ENCODE data around the gene NSMCE4A.
"Not testable (repeated sequence)": the region's sequence is repeated elsewhere in the genome, so short reads cannot be mapped to it uniquely, and the experiment has no call there.

The NSMCE4A gene

GRCh38 chr10:121974535-121975294 lies at the start of gene NSMCE4A:
Gene NSMCE4A (minus strand): TSS chr10:121975217. CDS start chr10:121975165, 52 bp downstream.
- DNase-seq = peak; percentile 13 to 85

GRCh38 chr10:122023257-122023656 lies 48.2 kb upstream of the NSMCE4A start:
- not testable (repeated sequence) for DNase-seq

GRCh38 chr10:122022276-122022675 lies 47.3 kb upstream of the NSMCE4A start:
- no peak for DNase-seq

GRCh38 chr10:122021828-122022227 lies 46.8 kb upstream of the NSMCE4A start:
- no peak for DNase-seq

GRCh38 chr10:122021379-122021778 lies 46.4 kb upstream of the NSMCE4A start:
- DNase-seq = no peak

GRCh38 chr10:122020226-122020625 lies 45.2 kb upstream of the NSMCE4A start:
- DNase-seq = no peak

- peak; percentile 15 to 62 for DNase-seq
Measured at GRCh38 chr10:122019414-122019975, 44.5 kb upstream of the NSMCE4A start.

GRCh38 chr10:122018951-122019413 lies 44.0 kb upstream of the NSMCE4A start:
- peak in 1 of 2 experiments; percentile 62 for DNase-seq

GRCh38 chr10:122018491-122018890 lies 43.5 kb upstream of the NSMCE4A start:
- DNase-seq = peak; percentile 13 to 35

- DNase-seq = not testable (repeated sequence)
Measured at GRCh38 chr10:122017926-122018325, 42.9 kb upstream of the NSMCE4A start.

- no peak for DNase-seq
Measured at GRCh38 chr10:122014652-122015248, 39.7 kb upstream of the NSMCE4A start.

GRCh38 chr10:122013311-122013780 lies 38.3 kb upstream of the NSMCE4A start:
- no peak for DNase-seq

GRCh38 chr10:122012731-122013130 lies 37.7 kb upstream of the NSMCE4A start:
- no peak for DNase-seq

GRCh38 chr10:122010405-122011050 lies 35.5 kb upstream of the NSMCE4A start:
- DNase-seq = no peak

GRCh38 chr10:122007415-122007814 lies 32.4 kb upstream of the NSMCE4A start:
- DNase-seq = no peak

GRCh38 chr10:122001698-122002097 lies 26.7 kb upstream of the NSMCE4A start:
- no peak for DNase-seq

- no peak for DNase-seq
Measured at GRCh38 chr10:121999301-121999700, 24.3 kb upstream of the NSMCE4A start.

- DNase-seq = no peak
Measured at GRCh38 chr10:121998462-121998861, 23.4 kb upstream of the NSMCE4A start.

- DNase-seq = peak in 1 of 2 experiments; percentile 4
Measured at GRCh38 chr10:121994429-121994941, 19.5 kb upstream of the NSMCE4A start.

GRCh38 chr10:121991727-121992126 lies 16.7 kb upstream of the NSMCE4A start:
- DNase-seq = not testable (repeated sequence)

- no peak for DNase-seq
Measured at GRCh38 chr10:121990015-121990677, 15.1 kb upstream of the NSMCE4A start.

All from NCI-H526 (cell line).